SIG-M5 treated with dmso at 0.1 percent for 504 hours (cell line): ENCODE results near the gene IRAK2.

Experiments used
- DNase-seq: peaks from one replicate; lab custom pipeline; 2025; ENCODE audit not compliant: unreplicated experiment; lab: John Stamatoyannopoulos, UW

IRAK2 gene

DNA sequence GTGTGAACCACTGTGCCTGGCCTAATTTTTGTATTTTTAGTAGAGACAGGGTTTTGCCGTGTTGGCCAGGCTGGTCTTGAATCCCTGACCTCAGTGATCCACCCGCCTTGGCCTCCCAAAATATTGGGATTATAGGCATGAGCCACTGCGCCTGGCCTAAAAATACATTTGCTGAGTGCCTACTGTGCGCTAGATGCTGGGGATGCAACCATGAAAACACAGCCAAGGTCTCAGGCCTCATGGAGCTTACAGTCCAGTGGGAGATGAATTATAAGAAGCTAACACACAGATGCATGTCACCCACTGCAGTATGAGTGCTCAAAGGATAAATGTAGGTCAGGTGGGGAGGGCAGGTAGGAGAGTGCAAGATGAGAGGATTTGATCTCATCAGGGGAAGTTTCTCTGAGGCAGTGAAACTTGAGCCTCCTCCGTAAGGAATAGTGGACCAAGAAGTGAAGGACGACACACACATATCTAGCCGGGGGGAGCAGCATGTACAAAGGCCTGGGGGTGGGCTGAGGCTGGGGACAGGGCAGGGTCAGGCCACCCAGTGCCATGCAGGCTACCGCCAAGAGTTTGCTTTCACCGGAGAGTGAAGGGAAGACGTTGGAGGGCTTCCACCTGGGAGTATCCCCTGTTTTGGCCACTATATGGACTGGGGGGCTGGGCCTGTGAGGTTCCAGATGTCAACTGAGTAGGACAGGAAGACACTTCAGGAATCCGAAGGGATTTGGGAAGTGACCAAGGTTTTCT lies 24.3 kb downstream of the IRAK2 start:
- no peak for DNase-seq

DNA sequence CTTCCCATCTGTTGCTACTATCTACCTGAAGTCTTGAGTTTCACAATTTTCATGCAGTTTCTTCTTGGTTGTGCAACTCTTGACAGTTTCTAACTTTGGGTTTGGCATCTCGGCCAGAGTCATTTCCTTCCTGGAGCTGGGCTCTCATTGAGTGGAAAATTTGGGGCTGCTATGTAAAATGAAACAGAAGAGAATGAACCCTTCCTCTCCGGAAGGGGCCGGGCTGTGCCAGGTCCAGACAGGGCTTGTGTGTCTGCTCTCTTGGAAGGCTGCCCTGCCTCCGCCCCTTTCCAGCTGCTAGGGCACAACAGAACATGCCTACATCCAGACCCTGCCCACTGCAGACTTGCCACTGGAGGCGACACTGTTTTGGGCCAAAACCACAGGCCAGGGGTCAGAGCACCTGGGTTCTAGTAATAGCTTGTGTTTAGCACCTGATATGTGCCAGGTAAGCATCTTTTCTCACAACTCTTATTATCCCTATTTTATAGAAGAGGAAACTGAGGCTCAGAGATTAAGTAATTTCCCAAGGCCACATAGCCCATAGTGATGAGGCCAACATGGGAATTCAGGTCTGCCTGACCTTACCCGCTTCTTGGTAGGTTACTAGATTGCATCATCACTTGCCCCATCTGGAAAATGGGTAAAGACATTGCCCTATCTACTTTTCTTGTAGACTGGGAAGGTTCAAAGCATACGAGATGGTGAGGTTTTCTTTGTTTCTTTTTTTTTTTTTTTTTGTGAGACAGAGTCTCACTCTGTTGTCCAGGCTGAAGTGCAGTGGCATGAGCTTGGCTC lies 25.0 kb downstream of the IRAK2 start:
- peak; percentile 87 for DNase-seq

DNA sequence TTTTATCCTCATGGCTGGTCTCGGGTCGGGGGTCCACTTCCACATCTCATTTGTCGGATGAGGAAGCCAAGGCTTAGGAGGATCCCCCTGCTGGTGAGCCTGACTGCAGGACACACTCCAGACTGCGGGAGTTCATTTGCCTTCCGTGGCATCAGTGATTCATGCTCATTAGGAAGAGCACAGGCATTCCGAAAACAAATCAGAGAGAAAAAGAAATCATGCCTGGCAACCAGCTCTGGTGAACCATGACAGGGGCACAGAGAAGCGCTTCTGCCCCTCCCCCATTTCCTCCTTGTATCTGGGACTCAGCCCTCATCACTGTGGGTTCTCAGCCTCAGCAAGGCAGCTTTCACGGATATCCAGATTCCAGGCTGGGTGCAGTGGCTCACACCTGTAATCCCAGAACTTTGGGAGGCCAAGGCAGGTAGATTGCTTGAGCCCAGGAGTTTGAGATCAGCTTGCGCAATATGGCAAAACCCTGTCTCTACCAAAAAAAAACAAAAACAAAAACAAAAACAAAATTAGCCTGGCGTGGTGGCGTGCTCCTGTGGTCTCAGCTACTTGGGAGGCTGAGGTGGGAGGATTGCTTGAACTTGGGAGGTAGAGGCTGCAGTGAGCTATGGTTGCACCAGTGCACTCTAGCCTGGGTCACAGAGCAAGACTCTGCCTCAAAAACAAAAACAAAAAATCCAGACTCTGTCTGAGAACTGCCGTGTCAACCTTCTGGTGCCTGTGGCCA lies 28.4 kb downstream of the IRAK2 start:
- DNase-seq = no peak

DNA sequence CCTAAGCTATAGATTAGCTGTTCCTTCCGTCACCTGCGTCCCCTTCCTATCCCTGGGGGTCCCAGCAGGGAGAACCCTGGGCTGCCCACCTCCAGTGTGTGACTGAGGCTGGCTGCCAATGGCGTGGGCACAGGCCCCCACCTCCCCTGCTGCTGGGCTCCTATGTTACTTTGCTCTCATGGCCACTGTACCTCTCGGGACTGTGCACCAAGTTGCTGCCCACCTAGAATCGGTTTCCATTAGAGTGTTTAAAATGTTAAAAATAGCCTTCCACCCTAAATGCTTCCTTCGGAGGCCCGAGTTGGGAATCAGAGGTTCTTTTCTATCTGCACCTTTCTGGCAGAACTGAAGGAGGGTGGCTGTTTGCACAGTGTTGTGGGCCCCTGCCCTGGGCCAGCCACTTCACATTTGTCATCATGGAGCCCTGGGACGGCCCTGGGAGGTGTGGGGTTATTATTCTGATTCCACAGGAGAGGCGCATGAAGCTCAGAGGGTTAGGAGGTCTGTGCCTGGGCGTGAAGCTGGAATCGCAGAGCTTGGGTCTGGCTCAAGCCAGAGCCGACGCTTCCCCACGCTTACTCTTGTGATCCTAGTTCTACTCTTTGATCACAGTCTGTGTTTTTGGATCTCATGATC lies 29.1 kb downstream of the IRAK2 start:
- DNase-seq = no peak

DNA sequence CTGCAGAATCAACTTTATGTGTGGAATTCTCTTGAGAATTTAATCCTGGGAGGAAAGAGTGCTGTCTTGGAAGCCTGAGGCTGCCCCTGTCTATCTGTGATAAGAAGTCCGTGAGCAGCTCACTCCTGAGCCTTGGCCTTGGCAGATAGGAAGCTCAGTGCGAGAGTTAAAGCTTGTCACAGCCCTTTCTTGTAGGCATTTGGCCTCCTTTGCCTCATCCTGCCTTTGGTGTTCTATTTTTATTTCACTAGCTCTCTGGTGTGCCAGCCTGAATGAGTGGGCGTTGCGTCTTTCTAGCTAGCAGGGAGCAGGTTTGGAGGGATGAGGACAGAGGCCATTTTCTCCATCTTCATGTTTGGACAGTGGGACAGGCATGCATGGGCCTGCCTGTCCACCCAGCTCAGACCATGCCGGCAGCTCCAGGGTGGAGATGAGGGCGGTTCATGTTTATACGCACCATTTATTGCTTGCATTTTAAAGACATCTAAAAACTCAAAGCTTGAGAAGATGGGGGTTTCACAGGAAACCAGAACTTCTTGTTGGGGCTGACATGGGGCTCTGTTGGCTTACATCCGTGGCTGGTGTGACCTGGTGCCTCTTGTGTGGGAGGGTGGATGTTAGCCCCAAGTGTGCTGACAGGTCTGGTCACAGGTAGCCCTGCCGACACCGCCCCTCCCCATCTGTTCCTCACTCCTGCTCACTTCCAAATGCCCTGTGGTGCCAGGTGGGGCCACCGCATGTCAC lies 29.8 kb downstream of the IRAK2 start:
- DNase-seq = no peak

DNA sequence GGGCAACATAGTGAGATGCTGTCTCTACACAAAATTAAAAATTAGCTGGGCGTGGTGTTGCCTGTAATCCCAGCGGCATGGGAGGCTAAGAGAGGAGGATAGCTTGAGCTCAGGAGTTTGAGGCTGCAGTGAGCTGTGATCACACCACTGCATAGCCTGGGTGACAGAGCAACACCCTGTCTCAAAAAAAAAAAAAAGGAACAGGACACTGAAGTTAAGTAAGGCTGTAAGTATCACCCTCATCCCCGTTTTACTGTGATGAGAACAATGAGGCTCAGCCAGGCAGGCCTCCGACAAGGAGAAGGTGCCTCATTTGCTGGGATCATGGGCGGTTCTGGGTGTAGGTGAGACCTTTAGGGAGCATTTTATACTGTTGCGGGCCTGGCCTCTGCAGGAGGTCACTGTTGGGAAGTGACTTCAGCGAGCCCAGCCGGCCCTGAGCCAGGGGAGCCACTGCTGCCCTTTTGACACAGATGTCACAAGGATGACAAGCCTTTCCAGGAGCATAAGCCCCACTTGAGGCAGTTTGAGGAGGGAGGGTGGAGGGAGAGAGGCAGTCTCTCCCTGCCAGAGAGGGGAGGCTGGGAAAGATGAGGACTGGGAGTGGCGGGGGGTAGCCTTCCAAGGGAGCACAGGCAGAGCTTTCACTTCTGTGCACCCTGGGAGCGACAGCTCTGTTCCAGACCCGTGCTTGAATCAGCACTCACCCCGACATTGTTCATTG lies 30.8 kb downstream of the IRAK2 start:
- no peak for DNase-seq

DNA sequence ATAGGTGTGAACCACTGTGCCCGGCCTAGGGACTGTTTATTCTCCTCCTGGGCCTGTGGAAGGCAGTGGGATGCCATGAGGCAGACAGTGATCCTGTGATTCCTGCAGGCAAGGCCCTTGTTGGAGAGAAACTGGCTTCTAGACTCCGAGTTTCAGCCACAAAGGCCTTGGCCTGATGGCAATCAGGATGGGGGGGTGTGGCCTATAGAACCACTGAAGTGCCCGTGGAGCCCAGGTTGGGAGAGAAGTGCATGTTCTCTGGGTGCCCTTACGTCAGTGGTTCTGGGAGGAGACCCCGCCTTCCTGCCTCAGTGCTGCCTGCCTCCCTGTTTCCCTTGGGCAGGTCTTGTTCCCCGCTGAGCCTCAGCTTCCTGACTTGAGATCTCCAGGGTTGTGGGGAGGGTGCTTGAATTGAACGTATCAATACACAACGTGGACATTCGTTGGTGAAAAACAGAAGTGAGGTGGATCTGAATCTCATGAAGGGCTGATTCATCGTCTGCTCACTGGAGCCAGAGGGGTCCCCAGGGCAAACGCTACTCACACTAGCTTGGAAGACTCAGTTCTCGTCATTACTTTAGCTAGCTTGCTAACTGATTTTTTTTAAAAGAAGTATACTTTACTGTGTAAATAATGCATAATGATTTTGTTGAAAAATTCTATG lies 31.8 kb downstream of the IRAK2 start:
- no peak for DNase-seq

DNA sequence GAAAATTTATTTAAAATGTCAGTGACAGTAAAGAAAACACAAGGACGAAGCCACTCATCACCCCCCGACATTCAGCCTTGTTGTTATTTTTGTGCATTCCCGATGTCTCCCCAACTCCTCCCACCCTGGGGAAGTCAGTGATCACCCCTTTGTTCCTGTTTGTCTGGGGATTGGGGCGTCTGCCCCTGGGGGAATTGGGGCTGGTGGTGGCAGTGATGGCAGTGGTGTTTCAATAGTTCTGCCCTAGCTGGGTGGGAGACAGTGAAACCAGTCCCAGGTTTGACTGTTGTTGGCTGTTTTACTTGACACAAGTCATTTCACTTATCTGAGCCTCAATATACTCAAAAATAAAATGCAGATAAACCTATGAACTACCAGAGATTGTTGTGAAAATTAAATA lies 33.5 kb downstream of the IRAK2 start:
- DNase-seq = no peak

DNA sequence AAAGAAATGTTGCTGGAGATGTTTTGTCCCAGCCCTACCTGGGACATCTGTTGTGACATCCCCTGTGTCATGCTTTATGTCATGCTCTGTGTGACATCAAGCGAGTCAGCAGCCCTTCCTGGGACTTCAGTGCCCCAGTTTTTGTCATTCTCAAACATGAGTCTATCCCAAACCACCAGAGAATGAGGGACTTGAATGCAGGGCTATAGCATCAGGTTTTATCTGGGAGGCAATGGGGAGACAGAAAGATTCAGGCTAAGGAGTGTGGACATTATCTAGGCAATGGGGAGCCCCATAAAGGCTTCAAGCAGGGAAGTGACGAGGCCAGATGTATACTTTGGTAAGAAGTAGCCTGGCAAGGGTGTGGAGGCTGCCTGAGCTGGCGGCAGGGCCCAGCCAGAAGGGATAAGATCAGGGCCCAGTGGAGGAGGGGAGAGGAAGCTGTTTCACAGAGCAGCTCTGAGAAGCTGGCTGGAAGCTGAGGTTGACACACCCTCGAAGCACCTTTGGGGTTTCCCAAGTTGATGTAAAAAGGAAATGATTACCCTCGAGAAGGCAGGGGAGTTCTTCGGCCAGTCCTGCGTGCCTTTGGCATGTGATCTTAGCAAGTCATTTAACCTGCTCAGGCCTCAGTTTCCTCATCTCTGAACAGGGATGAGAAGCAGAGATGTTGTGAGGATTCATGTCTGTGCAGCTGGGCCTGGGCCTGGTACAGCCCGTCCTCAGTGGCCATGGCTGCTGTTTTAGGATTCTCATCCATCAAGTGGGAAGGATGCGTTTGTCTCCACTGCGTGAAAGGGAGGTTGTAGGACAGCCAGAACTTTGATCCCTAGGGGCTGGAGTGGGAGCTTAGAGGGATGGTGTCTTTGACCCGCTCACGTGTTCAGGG lies 34.3 kb downstream of the IRAK2 start:
- DNase-seq = peak; percentile 17

DNA sequence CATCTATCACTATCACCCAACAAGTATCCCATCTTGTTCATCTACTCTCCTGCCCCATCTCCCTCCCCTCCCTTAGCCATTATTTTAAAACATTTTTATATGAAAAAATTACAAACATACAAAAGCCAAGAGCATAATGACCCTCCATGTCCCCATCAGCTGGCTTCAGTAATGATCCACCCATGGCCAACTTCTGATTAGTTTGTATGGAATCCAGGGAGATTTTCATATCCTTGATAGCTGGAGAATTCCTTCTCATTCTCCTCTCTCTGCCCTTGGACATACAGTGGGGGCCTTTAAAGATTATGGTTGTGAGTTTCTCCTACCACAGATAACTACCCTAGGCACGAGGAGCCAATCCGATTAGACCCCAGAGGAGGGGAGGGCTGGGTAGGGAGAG lies 40.2 kb downstream of the IRAK2 start:
- no peak for DNase-seq

DNA sequence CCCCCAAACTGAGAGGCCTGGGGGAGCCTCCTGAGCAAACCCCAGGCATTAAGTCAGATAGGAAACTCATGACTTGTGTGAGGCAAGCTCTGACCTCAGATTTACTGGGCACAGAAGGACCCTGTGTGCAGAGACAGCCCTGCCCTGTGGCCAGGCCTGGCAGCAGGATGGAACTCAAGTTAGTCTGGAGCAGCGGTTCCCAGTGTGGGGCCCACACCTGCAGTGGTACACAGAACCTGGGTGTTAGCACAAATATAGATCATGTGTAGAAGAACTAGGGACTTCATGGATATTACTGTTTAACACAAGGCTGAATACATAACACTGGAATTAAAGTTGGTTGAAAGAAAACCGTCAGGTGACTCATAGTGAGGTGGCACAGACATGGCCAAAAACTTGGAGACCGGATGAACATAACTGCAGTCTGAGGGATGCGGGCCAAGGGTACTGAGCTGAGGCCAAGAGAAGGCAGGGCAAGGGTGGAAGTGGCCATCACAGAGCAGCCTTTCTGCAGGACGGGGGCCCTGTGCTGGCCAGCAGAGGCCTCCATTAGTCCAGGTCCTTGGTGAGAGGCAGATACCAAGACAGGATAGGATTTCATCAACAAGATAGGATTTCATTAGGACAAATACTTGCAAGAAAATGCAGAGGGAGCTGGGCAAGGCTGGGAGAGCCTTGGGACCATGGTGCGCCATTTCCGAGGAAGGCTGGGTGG lies 40.9 kb downstream of the IRAK2 start:
- no peak for DNase-seq

DNA sequence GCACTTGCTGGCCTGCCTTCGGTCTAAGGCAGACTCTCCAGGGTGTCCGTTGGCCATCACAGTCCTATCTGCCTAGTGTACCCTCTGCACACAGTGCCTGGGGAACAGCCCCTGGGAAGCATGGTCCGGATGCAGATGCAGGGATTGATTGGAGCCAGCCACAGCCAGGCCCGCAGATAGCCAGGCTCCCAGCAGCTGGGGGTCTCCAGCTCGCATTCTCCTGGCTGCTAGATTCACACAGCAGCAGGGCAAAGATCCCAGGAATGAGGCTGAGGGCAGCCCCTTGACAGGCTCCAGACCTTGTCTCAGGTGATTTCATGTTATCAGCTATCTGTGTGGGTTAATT lies 41.4 kb downstream of the IRAK2 start:
- DNase-seq = no peak

DNA sequence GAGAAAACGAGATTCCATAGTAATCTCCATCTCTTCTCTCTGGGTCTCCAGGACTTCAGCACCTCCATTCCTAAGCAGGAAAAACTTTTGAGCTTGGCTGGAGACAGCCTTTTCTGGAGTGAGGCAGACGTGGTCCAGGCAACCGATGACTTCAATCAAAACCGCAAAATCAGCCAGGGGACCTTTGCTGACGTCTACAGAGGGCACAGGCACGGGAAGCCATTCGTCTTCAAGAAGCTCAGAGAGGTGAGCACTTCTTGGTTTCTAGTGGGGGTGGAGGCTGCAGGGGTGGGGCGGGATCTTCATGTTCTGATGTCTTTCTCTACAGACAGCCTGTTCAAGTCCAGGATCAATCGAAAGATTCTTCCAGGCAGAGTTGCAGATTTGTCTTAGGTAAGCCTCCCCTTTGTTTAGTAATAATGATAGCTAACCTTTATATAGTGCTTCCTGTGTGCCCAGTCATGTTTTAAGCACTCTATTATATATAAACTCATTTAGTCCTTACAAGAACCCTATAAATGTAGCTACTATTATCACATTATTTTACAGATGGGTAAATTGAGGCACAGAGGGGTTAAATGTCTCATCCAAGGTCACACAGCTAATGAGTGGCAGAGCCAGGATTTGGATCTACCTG lies 48.6 kb downstream of the IRAK2 start:
- no peak for DNase-seq

DNA sequence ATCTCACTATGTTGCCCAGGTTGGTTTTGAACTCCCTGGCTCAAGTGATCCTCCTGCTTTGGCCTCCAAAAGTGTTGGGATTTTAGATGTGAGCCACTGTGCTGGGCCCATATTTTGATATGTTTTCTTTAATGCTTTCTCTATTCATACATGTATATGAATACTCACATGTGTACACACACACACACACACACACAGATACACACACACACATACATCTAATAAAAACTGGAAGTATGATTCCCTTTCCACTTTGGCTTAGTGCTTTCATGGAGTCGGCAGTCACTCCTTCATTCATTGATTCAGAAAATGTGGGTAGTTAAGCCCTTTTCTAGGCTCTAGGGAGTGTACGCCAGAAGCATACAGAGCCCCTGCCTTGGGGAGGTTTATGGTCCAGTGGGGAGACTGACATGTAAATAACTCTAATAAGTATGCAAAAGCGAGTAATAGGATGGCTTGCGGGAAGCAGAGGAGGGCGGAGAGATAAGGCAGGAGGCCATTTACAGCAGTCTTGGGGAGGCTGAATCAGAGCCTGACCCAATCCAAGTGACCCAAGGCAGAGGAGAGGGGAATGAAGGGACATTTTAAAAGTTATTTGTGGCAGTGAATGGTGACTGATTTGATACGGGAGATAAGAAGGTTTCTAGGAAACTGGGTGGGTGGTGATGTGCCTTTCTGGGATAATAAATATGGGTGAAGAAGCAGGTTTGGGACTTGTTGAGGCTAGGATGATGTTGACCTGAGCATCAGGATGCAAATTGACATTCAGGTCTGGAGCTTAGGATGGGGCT lies 51.1 kb downstream of the IRAK2 start:
- no peak for DNase-seq

DNA sequence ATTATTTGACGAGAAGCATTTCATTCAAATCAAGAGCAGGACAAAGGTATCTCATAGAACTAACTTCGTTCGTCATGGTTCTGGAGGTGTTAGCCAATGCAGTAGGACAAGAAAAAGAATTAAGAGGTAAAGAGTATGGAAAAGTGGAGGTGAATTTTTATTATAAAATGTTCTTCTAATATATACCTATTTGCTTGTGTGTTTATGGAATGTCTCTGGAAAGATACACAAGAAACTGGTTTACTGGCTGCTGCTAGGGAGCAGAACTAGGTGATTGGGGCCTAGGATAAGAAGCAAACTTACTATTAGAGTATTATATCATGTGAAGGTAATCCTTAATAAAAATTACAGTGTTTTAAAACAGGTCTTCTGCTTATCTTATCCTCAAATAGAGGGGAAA lies 52.6 kb downstream of the IRAK2 start:
- DNase-seq = no peak

DNA sequence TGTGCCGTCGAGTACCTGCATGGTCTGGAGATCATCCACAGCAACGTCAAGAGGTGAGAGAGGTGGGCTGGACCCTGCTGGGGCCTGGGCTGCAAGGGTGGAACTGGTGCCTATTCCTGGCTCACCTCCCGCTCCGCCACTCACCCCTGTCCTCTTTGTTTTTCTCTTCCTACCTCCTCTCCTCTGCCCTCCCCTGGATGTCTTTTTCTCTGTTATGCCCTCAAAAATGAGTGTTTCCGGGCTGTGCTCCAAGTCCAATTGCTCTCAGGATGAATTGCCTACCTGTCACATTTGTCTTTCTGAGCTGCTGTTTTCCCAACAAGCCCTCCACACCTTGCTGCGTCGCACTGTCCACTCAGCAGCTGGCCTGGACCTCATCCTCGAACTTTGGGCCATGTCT lies 55.0 kb downstream of the IRAK2 start:
- no peak for DNase-seq
